Sigmoid colon (tissue), 4 donors: ENCODE results near the gene RBM38.

Experiments
- CTCF ChIP-seq, 4 experiments: fragments of 450-650 bp in 3 of 4; fragments of 200-600 bp in 1 of 4; IDR thresholded peaks; one replicate each; pipeline ENCODE4 v1.5.1; 2016 to 2019; ENCODE audit warnings: antibody characterized with exemption in 4 of 4, mild to moderate bottlenecking in 3 of 4, moderate library complexity in 2 of 4
- POLR2AphosphoS5 ChIP-seq, 4 donors: sonication (generic); formaldehyde crosslinking; IDR thresholded peaks; one replicate each; pipeline ENCODE4 v1.6.1; 2017; ENCODE audit warnings: antibody characterized with exemption in 4 of 4

GRCh38 chr20:57449398-57450354 lies 58.5 kb downstream of the RBM38 start:
- TF ChIP-seq POLR2AphosphoS5 (IDR thresholded peaks at IDR 0.05) (no peak), CTCF (IDR thresholded peaks at IDR 0.05) (no peak)
